H1 (cell line): ENCODE measurements around the gene STX4. TPM values are rescaled to one million over a fixed set of nuclear protein-coding genes. Genes with fewer than 3 reads are reported as not detected.

Experiments used
- CTCF ChIA-PET: fragments of 300-600 bp; sonication (Branson Sonifier 250); formaldehyde crosslinking; loops from one replicate; lab custom pipeline; 2021; ENCODE audit not compliant: partially characterized antibody; lab: Charles Lee
- POLR2A ChIA-PET: fragments of 300-600 bp; sonication (Branson Sonifier 250); formaldehyde crosslinking; loops from one replicate; lab custom pipeline; 2021; ENCODE audit warnings: inconsistent platforms; ENCODE audit not compliant: partially characterized antibody; lab: Charles Lee
- DNase-seq, 2 experiments: peaks; one replicate each; pipeline versions ENCODE4 v3.0.0 to v3.0.0-alpha.2; 2010 to 2022; ENCODE audit warnings: low spot score in 2 of 2, low read depth in 1 of 2, mixed read lengths in 1 of 2
- FAIRE-seq: peaks from 2 replicates; lab custom pipeline; 2011; peaks lifted over from hg19 to GRCh38; lab: Jason Lieb, UNC
- H2AFZ ChIP-seq: 2 replicates; pipeline ENCODE4 v1.8.1; 2012; ENCODE audit warnings: low read length, inconsistent platforms
- H2AK5ac ChIP-seq: 2 replicates; pipeline ENCODE4 v1.6.1; 2013; ENCODE audit warnings: low read depth, low read length
- H2BK120ac ChIP-seq: replicated peaks from 2 replicates; pipeline ENCODE3; 2013; ENCODE audit warnings: low read depth, low read length, inconsistent platforms
- H2BK12ac ChIP-seq: 2 replicates; pipeline ENCODE4 v1.6.1; 2013; ENCODE audit warnings: low read depth, low read length
- H2BK15ac ChIP-seq: 2 replicates; pipeline ENCODE4 v1.6.1; 2013; ENCODE audit warnings: low read length
- H2BK20ac ChIP-seq: 2 replicates; pipeline ENCODE4 v1.6.1; 2013; ENCODE audit warnings: low read length
- H2BK5ac ChIP-seq: 2 replicates; pipeline ENCODE4 v1.6.1; 2013; ENCODE audit warnings: low read depth, low read length
- H3K14ac ChIP-seq: 2 replicates; pipeline ENCODE4 v1.6.1; 2013; ENCODE audit warnings: inconsistent platforms; ENCODE audit not compliant: insufficient read length
- H3K18ac ChIP-seq: 2 replicates; pipeline ENCODE4 v1.6.1; 2013; ENCODE audit warnings: low read length; ENCODE audit errors: extremely low read depth
- H3K23ac ChIP-seq: 2 replicates; pipeline ENCODE4 v1.6.1; 2013; ENCODE audit warnings: inconsistent platforms; ENCODE audit not compliant: insufficient read length
- H3K23me2 ChIP-seq: 2 replicates; pipeline ENCODE4 v1.6.1; 2013; ENCODE audit warnings: low read depth, low read length
- H3K27ac ChIP-seq: 2 replicates; pipeline ENCODE4 v1.6.1; 2011; ENCODE audit warnings: low read depth, low read length, inconsistent platforms
- H3K27me3 ChIP-seq, 4 experiments: replicated peaks in 1 of 4; 1 replicate in 1 of 4; 2 replicates in 3 of 4; pipeline versions ENCODE4 v1.6.1 to v1.8.1; 2011 to 2013; ENCODE audit warnings: low read length in 3 of 4, mild to moderate bottlenecking in 3 of 4, inconsistent platforms in 2 of 4, mixed read lengths in 2 of 4, moderate library complexity in 1 of 4; ENCODE audit not compliant: control insufficient read depth in 3 of 4, insufficient read depth in 3 of 4; ENCODE audit errors: extremely low read depth in 1 of 4
- H3K36me3 ChIP-seq, 4 experiments: 2 replicates each; pipeline versions ENCODE4 v1.6.1 to v1.8.1; 2011 to 2013; ENCODE audit warnings: mild to moderate bottlenecking in 4 of 4, low read length in 3 of 4, moderate library complexity in 2 of 4, control low read depth in 1 of 4, inconsistent platforms in 1 of 4; ENCODE audit not compliant: insufficient read depth in 4 of 4, control insufficient read depth in 2 of 4
- H3K4ac ChIP-seq: replicated peaks from 2 replicates; pipeline ENCODE3; 2013; ENCODE audit warnings: low read length, low read depth, mixed read lengths, inconsistent platforms; ENCODE audit not compliant: insufficient read length
- H3K4me1 ChIP-seq, 4 experiments: replicated peaks in 1 of 4; 1 replicate in 1 of 4; 2 replicates in 3 of 4; pipeline versions ENCODE4 v1.6.1 to v1.8.1; 2011 to 2013; ENCODE audit warnings: low read length in 3 of 4, inconsistent platforms in 2 of 4, mixed read lengths in 1 of 4; ENCODE audit not compliant: insufficient read depth in 4 of 4, control insufficient read depth in 3 of 4
- H3K4me2 ChIP-seq, 2 experiments: 2 replicates each; pipeline versions ENCODE4 v1.6.1 to v1.8.1; 2011 to 2013; ENCODE audit warnings: low read depth in 2 of 2, low read length in 2 of 2, control low read depth in 1 of 2, inconsistent platforms in 1 of 2, mild to moderate bottlenecking in 1 of 2; ENCODE audit not compliant: insufficient read depth in 1 of 2
- H3K4me3 ChIP-seq, 4 experiments: fragments of 200-600, 300-600 bp in 1 of 4; sonication (generic), shearing (Covaris generic), sonication (Bioruptor Twin) in 1 of 4; 2 replicates each; pipeline versions ENCODE4 v1.5.1 to v1.8.1; 2011 to 2016; ENCODE audit warnings: low read length in 4 of 4, low read depth in 3 of 4, control low read depth in 2 of 4, inconsistent platforms in 2 of 4, mild to moderate bottlenecking in 2 of 4, mixed read lengths in 1 of 4, moderate library complexity in 1 of 4; ENCODE audit not compliant: insufficient read depth in 2 of 4; ENCODE audit errors: extremely low read depth in 1 of 4
- H3K56ac ChIP-seq: replicated peaks from 2 replicates; pipeline ENCODE3; 2013; ENCODE audit warnings: low read depth, mild to moderate bottlenecking, mixed read lengths, low read length, inconsistent platforms; ENCODE audit not compliant: insufficient read length
- H3K79me1 ChIP-seq: 2 replicates; pipeline ENCODE4 v1.6.1; 2013; ENCODE audit warnings: low read depth, low read length, control low read depth
- H3K79me2 ChIP-seq, 2 experiments: 2 replicates each; pipeline versions ENCODE4 v1.6.1 to v1.8.1; 2012 to 2013; ENCODE audit warnings: low read length in 2 of 2, mild to moderate bottlenecking in 2 of 2, inconsistent platforms in 1 of 2; ENCODE audit not compliant: insufficient read depth in 2 of 2, control insufficient read depth in 1 of 2
- H3K9ac ChIP-seq, 4 experiments: replicated peaks in 1 of 4; 1 replicate in 1 of 4; 2 replicates in 3 of 4; pipeline versions ENCODE4 v1.6.1 to v1.8.1; 2011 to 2013; ENCODE audit warnings: low read depth in 3 of 4, low read length in 3 of 4, control low read depth in 2 of 4, mild to moderate bottlenecking in 2 of 4, moderate library complexity in 2 of 4, inconsistent platforms in 1 of 4; ENCODE audit errors: extremely low read depth in 1 of 4
- H3K9me3 ChIP-seq, 2 experiments: 2 replicates each; pipeline versions ENCODE4 v1.6.1 to v1.8.1; 2012 to 2013; ENCODE audit warnings: mild to moderate bottlenecking in 2 of 2, moderate library complexity in 2 of 2, control low read depth in 1 of 2, inconsistent platforms in 1 of 2, low read depth in 1 of 2, low read length in 1 of 2, mixed read lengths in 1 of 2; ENCODE audit not compliant: insufficient read depth in 2 of 2
- H4K20me1 ChIP-seq, 2 experiments: replicated peaks in 1 of 2; 2 replicates each; pipeline versions ENCODE3 to v1.8.1; 2011 to 2013; ENCODE audit warnings: inconsistent platforms in 2 of 2, low read length in 2 of 2, mild to moderate bottlenecking in 1 of 2; ENCODE audit not compliant: insufficient read depth in 2 of 2, control insufficient read depth in 1 of 2
- H4K5ac ChIP-seq: 2 replicates; pipeline ENCODE4 v1.6.1; 2013; ENCODE audit warnings: low read length, low read depth, mixed read lengths, inconsistent platforms; ENCODE audit not compliant: insufficient read length
- H4K8ac ChIP-seq: 2 replicates; pipeline ENCODE4 v1.8.0; 2013; ENCODE audit warnings: mild to moderate bottlenecking, moderate library complexity, low read length, inconsistent platforms; ENCODE audit not compliant: insufficient read depth; ENCODE audit errors: extremely low read depth
- H4K91ac ChIP-seq: replicated peaks from 2 replicates; pipeline ENCODE3; 2013; ENCODE audit warnings: low read length, mixed read lengths, inconsistent platforms; ENCODE audit not compliant: insufficient read length
- E2F6 ChIP-seq: IDR thresholded peaks from 2 replicates; pipeline ENCODE4 v1.6.1; 2012; ENCODE audit warnings: inconsistent platforms
- HDAC6 ChIP-seq: IDR thresholded peaks from one replicate; pipeline ENCODE4 v1.7.1; 2012; ENCODE audit warnings: low read depth, mild to moderate bottlenecking, inconsistent platforms, low read length, moderate library complexity
- JUND ChIP-seq: IDR thresholded peaks from 2 replicates; pipeline ENCODE4 v1.6.1; 2011; ENCODE audit warnings: mild to moderate bottlenecking, improper control_type of control experiment, low read length
- PHF8 ChIP-seq: fragments of 200-600 bp; sonication (generic); conservative IDR thresholded peaks from 2 replicates; pipeline ENCODE4 v1.7.1; 2012; ENCODE audit warnings: low read depth, mild to moderate bottlenecking, inconsistent platforms, low read length, moderate library complexity
- RAD21 ChIP-seq, 2 experiments: IDR thresholded peaks in 1 of 2; conservative IDR thresholded peaks in 1 of 2; 2 replicates each; pipeline ENCODE4 v1.6.1; 2011; ENCODE audit warnings: low read depth in 2 of 2, low read length in 2 of 2, improper control_type of control experiment in 1 of 2, inconsistent platforms in 1 of 2, mild to moderate bottlenecking in 1 of 2, moderate library complexity in 1 of 2
- RNF2 ChIP-seq: fragments of 200-900, 300-1000 bp; sonication (generic); IDR thresholded peaks from 2 replicates; pipeline ENCODE4 v1.7.1; 2016; ENCODE audit warnings: borderline replicate concordance, low read depth, mild to moderate bottlenecking, antibody characterized with exemption, low read length; ENCODE audit not compliant: poor library complexity, severe bottlenecking; ENCODE audit errors: missing control alignments
- WGBS, 2 experiments: shearing (Covaris generic) in 1 of 2; methylation state at CpG; one replicate each; pipeline versions ENCODE4 v1.1.6 to v1.1.7; 2013 to 2015; ENCODE audit warnings: low lambda C conversion rate in 2 of 2, mixed read lengths in 2 of 2, inconsistent platforms in 1 of 2, low coverage in 1 of 2, missing lambda C conversion rate in 1 of 2; ENCODE audit not compliant: insufficient replicate concordance in 2 of 2, insufficient coverage in 1 of 2, insufficient read length in 1 of 2; ENCODE audit errors: extremely low coverage in 1 of 2, missing lambda C conversion rate in 1 of 2; 5-methylcytosine and 5-hydroxymethylcytosine counted together
- polyA plus RNA-seq, 7 experiments: library from polyadenylated mRNA; depleted of rRNA in 3 of 7; stranded (reverse) in 5 of 7; unstranded in 2 of 7; fragments of >200 nt in 5 of 7; fragments of 200-250 nt in 2 of 7; gene quantifications; 1 replicate in 5 of 7; 2 replicates in 1 of 7; 4 replicates in 1 of 7; pipeline versions ENCODE4 v1.2.1 to v1.2.3, GENCODE V29; 2011 to 2013; ENCODE audit warnings: missing spikeins in 2 of 7, mixed read lengths in 2 of 7
- total RNA-seq: library from RNA; stranded (reverse); fragmentation: NEBNext Ultra II Directional; extraction: Animal tissue kit (Norgen Biotek cat#: 25700); gene quantifications from 2 replicates; pipeline ENCODE4 v1.2.1, GENCODE V29; 2021

Gene STX4
- total and polyA plus RNA-seq, 2 of the 8 experiments (the other 6 are each of a cell fraction or from before 2014, with no cell fraction given) = 25.8 to 32.3 TPM

- POLR2A ChIA-PET = interaction anchor here (0.6 to 5.9 kb wide), 32 partner anchors 9 to 1012 kb away, joined by 3 to 45 read pairs (median 4); partner anchors contain the start of genes KAT8, STX4, TAOK2 and VKORC1
- DNase-seq = peak in 1 of 2 experiments; percentile 69
- TF ChIP-seq JUND = no peak
- peak; percentile 73 to 84 for TF ChIP-seq RAD21 (IDR thresholded peaks at IDR 0.05 in 1 of 2, conservative IDR thresholded peaks at IDR 0.05 in 1 of 2; ENCODE audit: low read depth in 2 of 2, low read length in 2 of 2)
- peak; percentile 50; the same call in 1 of the 2 replicates for TF ChIP-seq E2F6
- no peak for TF ChIP-seq HDAC6
- TF ChIP-seq PHF8 = no peak
- no peak for TF ChIP-seq RNF2
Measured at GRCh38 chr16:30985401-30986128, 47.8 kb upstream of the STX4 start.

More at GRCh38 chr16:30985401-30986128, 47.8 kb upstream of the STX4 start:
- peaks cover 0 to 12% of the 10 kb centered on the region in 2 experiments for H4K20me1 ChIP-seq
- no peaks in the 10 kb centered on the region; a peak in 1 of 7 replicates for H3K27me3 ChIP-seq
- no peak overlapping the region for H2BK120ac ChIP-seq
- peaks cover 0 to 5% (median 2%) of the 10 kb centered on the region in 4 experiments; a peak in 4 of 7 replicates for H3K4me1 ChIP-seq
- peaks cover 8 to 16% (median 10%) of the 10 kb centered on the region in 4 experiments; a peak in 6 of 8 replicates for H3K36me3 ChIP-seq
- no peaks in the 10 kb centered on the region for H3K79me1 ChIP-seq
- peak overlapping the region in 2 of 4 experiments; percentile 10 to 20; a peak in 1 of 7 replicates for H3K9ac ChIP-seq
- H4K8ac ChIP-seq = peak overlapping the region; percentile 78; the same call in 1 of the 2 replicates
- H3K23me2 ChIP-seq = peaks cover 3% of the 10 kb centered on the region; the same call in 1 of the 2 replicates
- H3K18ac ChIP-seq = peak overlapping the region; percentile 38
- peak overlapping the region in 3 of 4 experiments; percentile 20 to 50 (median 40); a peak in 5 of 8 replicates for H3K4me3 ChIP-seq
- H2BK15ac ChIP-seq = peak overlapping the region; percentile 93; the same call in 1 of the 2 replicates
- 75% methylated on average over 19 of the region's 20 CpGs; no CpG with 5 or more reads in 1 of the 2 experiments for WGBS, 2 experiments
- H3K4me2 ChIP-seq = peak overlapping the region; percentile 17 to 71; a peak in 3 of 4 replicates
- no peak overlapping the region for H2AK5ac ChIP-seq
- H3K79me2 ChIP-seq = no peaks in the 10 kb centered on the region
- no peak overlapping the region for H4K5ac ChIP-seq
- peak overlapping the region; percentile 78; the same call in 1 of the 2 replicates for H2BK5ac ChIP-seq
- no peak overlapping the region for H2BK20ac ChIP-seq
- no peak overlapping the region for H3K14ac ChIP-seq
- no peak for FAIRE-seq
- H3K9me3 ChIP-seq = no peaks in the 10 kb centered on the region
- CTCF ChIA-PET = interaction anchor here (0.7 to 5.5 kb wide), 43 partner anchors 8 to 883 kb away, joined by 3 to 39 read pairs (median 5); partner anchors contain the start of genes KAT8, PRSS8, STX4 and ZNF646
- H3K27ac ChIP-seq = no peak overlapping the region
- no peak overlapping the region for H3K4ac ChIP-seq
- H2BK12ac ChIP-seq = no peak overlapping the region; the same call in 1 of the 2 replicates
- peak overlapping the region; percentile 26 for H3K56ac ChIP-seq
- H3K23ac ChIP-seq = no peak overlapping the region
- H4K91ac ChIP-seq = no peak overlapping the region
- H2AFZ ChIP-seq = no peak overlapping the region
